ENCODE data around the gene FLYWCH1.
"Not testable (repeated sequence)": the region's sequence is repeated elsewhere in the genome, so short reads cannot be mapped to it uniquely, and the experiment has no call there.

The FLYWCH1 gene

DNA sequence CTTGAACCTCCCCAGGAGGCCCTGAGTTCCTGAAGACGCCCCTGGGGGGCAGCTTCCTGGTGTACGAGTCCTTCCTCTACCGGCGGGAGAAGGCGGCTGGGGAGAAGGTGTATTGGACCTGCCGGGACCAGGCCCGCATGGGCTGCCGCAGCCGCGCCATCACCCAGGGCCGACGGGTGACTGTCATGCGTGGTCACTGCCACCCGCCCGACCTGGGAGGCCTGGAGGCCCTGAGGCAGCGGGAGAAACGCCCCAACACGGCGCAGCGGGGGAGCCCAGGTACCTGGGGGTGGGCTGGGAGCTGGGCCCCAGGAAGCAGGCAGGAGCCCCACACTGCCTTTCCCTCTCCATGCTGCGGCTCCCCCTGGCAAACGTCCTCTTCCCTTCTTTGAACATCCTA lies 22.0 kb downstream of the FLYWCH1 start:
- DNase-seq (ENCODE audit: low read depth): no peak
- H3K4me3 ChIP-seq (ENCODE audit: control insufficient read depth, low read depth, low read length): no peak overlapping the region
- TF ChIP-seq, protein P1, sequence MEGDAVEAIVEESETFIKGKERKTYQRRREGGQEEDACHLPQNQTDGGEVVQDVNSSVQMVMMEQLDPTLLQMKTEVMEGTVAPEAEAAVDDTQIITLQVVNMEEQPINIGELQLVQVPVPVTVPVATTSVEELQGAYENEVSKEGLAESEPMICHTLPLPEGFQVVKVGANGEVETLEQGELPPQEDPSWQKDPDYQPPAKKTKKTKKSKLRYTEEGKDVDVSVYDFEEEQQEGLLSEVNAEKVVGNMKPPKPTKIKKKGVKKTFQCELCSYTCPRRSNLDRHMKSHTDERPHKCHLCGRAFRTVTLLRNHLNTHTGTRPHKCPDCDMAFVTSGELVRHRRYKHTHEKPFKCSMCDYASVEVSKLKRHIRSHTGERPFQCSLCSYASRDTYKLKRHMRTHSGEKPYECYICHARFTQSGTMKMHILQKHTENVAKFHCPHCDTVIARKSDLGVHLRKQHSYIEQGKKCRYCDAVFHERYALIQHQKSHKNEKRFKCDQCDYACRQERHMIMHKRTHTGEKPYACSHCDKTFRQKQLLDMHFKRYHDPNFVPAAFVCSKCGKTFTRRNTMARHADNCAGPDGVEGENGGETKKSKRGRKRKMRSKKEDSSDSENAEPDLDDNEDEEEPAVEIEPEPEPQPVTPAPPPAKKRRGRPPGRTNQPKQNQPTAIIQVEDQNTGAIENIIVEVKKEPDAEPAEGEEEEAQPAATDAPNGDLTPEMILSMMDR (IDR thresholded peaks at IDR 0.05; ENCODE audit: control insufficient read depth, insufficient read depth, low read depth, low read length, missing control alignments): no peak

DNA sequence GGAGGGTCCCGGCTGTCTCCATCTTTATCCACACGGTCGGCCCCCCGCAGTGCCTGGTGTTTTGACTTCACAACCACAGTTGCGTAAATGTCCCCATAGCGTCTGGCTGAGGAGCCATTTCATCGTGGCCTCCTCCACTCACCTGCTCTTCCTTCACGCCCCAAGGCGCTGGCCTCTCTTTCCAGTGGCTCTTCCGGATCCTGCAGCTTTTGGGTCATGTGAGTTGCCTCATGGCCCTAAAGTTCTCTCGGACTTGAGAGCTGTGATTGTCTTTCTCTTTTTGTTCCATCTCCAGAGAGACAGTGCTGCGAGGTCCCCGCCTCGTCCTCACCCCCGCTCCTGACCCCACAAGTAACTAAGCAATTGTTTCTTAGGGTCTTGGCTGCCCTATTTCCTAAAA lies 22.7 kb downstream of the FLYWCH1 start:
- no peak overlapping the region for H3K4me3 ChIP-seq (ENCODE audit: control insufficient read depth, low read depth, low read length)
- TF ChIP-seq, protein P1 (IDR thresholded peaks at IDR 0.05; ENCODE audit: control insufficient read depth, insufficient read depth, low read depth, low read length, missing control alignments): no peak
- DNase-seq (ENCODE audit: low read depth): no peak

DNA sequence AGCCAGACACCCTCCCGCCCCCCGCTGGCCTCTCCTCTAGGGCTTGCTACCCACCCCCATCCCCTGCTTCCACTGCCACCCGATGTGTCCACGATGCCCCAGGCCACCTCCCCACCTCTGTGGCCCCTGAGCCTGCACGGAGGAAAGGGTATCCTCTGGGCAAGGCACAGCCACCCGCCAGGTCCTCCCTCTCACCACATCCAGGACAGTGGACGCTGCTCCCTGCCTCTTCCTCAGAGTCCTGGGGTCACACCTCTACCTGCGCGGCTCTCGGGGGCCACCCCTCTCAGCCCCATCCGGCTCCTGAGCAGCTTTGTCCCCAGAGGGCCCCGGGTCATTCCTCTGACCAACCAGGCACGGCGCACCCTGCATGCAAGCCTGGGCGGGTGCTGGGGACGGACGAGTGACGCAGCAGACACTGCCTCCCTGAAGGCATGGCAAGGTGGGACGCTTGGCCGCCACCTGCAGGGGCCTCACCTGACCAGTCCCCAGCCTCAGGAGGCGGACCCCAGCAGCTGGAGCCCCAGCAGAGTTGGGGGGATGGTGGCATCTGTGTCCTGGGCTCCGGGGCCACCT lies 24.8 kb downstream of the FLYWCH1 start:
- TF ChIP-seq, protein P1 (IDR thresholded peaks at IDR 0.05; ENCODE audit: control insufficient read depth, insufficient read depth, low read depth, low read length, missing control alignments): no peak
- no peak overlapping the region for H3K4me3 ChIP-seq (ENCODE audit: control insufficient read depth, low read depth, low read length)
- DNase-seq (ENCODE audit: low read depth): no peak

DNA sequence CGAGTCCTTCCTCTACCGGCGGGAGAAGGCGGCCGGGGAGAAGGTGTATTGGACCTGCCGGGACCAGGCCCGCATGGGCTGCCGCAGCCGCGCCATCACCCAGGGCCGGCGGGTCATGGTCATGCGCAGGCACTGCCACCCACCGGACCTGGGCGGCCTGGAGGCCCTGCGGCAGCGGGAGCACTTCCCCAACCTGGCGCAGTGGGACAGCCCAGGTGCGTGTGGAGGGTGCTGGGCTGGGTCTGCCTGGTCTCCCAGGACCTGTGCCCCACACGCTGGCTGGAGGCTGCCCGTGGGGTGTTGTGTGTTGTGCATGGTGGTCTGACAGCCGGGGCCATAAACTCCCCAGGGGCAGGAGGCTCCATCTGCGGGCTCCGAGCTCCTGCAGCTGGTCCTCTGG lies 25.4 kb downstream of the FLYWCH1 start:
- DNase-seq (ENCODE audit: low read depth): no peak
- TF ChIP-seq, protein P1 (IDR thresholded peaks at IDR 0.05; ENCODE audit: control insufficient read depth, insufficient read depth, low read depth, low read length, missing control alignments): no peak
- H3K4me3 ChIP-seq (ENCODE audit: control insufficient read depth, low read depth, low read length): no peak overlapping the region

DNA sequence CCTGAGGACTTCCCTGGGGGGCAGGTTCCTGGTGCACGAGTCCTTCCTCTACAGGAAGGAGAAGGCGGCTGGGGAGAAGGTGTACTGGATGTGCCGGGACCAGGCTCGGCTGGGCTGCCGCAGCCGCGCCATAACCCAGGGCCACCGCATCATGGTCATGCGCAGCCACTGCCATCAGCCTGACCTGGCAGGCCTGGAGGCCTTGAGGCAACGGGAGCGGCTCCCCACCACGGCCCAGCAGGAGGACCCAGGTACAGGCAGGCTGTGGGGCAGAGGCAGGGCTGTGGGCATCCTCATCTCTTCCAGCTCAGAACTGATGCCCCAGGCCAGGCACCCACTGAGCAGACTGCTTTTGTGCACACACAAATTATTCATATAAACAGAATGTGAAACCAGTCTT lies 26.5 kb downstream of the FLYWCH1 start:
- TF ChIP-seq, protein P1 (IDR thresholded peaks at IDR 0.05; ENCODE audit: control insufficient read depth, insufficient read depth, low read depth, low read length, missing control alignments): no peak
- H3K4me3 ChIP-seq (ENCODE audit: control insufficient read depth, low read depth, low read length): no peak overlapping the region
- DNase-seq (ENCODE audit: low read depth): no peak

DNA sequence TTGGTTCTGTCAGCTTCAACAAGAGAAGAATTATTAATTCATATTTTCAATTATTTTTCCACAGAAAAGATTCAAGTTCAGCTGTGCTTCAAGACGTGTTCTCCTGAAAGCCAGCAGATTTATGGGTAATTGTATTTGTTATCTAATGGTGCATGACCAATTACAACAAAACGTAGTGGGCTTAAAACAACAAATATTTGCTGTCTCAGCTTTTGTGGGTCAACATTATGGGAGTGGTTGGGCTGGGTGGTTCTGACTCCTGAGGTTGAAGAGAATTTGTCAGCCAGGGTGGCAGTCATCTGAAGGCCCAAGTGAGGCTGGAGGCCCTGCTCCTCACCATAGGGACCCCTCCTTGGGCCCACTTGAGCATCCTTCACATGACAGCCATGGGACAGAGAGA lies 28.2 kb downstream of the FLYWCH1 start:
- H3K4me3 ChIP-seq (ENCODE audit: control insufficient read depth, low read depth, low read length): no peak overlapping the region
- DNase-seq (ENCODE audit: low read depth): no peak
- TF ChIP-seq, protein P1 (IDR thresholded peaks at IDR 0.05; ENCODE audit: control insufficient read depth, insufficient read depth, low read depth, low read length, missing control alignments): no peak

DNA sequence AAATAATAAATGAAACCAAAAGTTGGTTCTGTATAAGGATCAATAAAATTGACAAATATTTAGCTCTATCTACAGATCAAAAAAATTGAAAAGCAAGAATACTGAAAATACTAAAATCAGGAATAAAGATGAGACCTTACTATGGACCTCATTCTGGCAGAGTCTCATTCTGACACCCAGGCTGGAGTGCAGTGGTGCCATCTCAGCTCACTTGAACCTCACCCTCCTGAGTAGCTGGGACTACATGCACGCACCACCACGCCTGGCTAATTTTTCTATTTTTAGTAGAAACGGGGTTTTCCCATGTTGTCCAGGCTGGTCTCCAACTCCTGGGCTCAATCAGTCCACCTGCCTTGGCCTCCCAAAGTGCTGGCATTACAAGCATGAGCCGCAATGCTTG lies 30.3 kb downstream of the FLYWCH1 start:
- TF ChIP-seq, protein P1 (IDR thresholded peaks at IDR 0.05; ENCODE audit: control insufficient read depth, insufficient read depth, low read depth, low read length, missing control alignments): no peak
- H3K4me3 ChIP-seq (ENCODE audit: control insufficient read depth, low read depth, low read length): no peak overlapping the region
- DNase-seq (ENCODE audit: low read depth): no peak

DNA sequence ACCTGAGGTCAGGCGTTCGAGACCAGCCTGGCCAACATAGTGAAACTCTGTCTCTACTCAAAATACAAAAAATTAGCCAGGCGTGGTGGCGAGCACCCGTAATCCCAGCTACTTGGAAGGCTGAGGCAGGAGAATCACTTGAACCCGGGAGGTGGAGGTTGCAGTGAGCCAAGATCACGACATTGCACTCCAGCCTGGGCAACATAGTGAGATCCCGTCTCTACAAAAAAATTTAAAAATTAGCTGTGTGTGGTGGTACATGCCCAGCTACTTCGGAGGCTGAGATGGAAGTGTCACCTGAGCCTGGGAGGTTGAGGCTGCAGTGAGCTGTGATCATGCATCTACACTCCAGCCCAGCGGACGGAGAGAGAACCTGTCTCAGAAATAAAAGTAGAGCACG lies 32.0 kb downstream of the FLYWCH1 start:
- not testable (repeated sequence) for H3K4me3 ChIP-seq (ENCODE audit: control insufficient read depth, low read depth, low read length); DNase-seq (ENCODE audit: low read depth)
